ENCODE data around the gene XPNPEP1.
A peak's percentile ranks its signal among the peaks of the same experiment; 100 is the strongest.

XPNPEP1 gene

GRCh38 chr10:109956454-109957091, 33.3 kb upstream of the XPNPEP1 start:
- DNase-seq: peak; percentile 90
- Histone ChIP-seq H3K36me3 (ENCODE audit: control insufficient read depth, insufficient read depth, low read length) (no peaks in the 10 kb centered on the region), H2BK120ac (ENCODE audit: low read depth, low read length) (no peak overlapping the region), H3K9ac (ENCODE audit: low read length) (no peak overlapping the region), H4K8ac (ENCODE audit: low read depth, low read length) (no peak overlapping the region), H3K18ac (ENCODE audit: low read length) (no peak overlapping the region), H3K4me3 (ENCODE audit: low read length) (no peak overlapping the region), H3K56ac (ENCODE audit: low read length) (no peak overlapping the region), H2BK5ac (ENCODE audit: low read length) (no peak overlapping the region), H4K5ac (ENCODE audit: low read length) (no peak overlapping the region), H3K27ac (ENCODE audit: low read depth, low read length) (no peak overlapping the region), H2AK5ac (ENCODE audit: low read length) (no peak overlapping the region), H3K23ac (ENCODE audit: low read length) (no peak overlapping the region), H3K4ac (ENCODE audit: low read depth, low read length) (no peak overlapping the region), H3K27me3 (ENCODE audit: insufficient read depth, low read length, poor library complexity) (no peaks in the 10 kb centered on the region), H2BK15ac (replicated peaks; ENCODE audit: low read depth) (no peak overlapping the region), H3K79me2 (ENCODE audit: control insufficient read depth, insufficient read depth, low read length) (no peaks in the 10 kb centered on the region), H3K79me1 (ENCODE audit: low read length) (no peaks in the 10 kb centered on the region), H3K4me1 (ENCODE audit: control insufficient read depth, low read depth, low read length) (no peaks in the 10 kb centered on the region), H3K4me2 (ENCODE audit: low read length) (no peak overlapping the region)
- WGBS (ENCODE audit: extremely low coverage, insufficient coverage, low lambda C conversion rate): no CpG with 5 or more reads among the region's 2 CpGs

DNA sequence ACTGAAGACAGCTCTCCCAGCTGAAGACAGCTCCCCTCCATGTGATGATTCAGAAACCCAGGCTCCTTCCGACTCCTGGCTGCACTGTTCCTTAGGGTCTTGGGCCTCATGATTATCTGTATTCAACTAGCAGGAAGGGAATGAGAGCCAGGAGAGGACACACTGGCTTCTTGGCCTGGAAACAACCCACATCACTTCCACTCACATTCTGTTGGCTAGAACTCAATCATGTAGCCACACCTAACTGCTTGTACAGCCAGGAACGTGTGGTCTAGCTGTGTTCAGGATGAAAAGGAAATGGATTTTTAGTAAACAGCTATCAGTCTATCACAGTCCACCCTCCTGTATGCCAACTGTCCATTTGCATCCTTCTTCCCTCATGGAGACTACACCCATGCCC, 30.5 kb upstream of the XPNPEP1 start:
- Histone ChIP-seq H3K4ac (ENCODE audit: low read depth, low read length) (no peak overlapping the region), H3K4me2 (ENCODE audit: low read length) (no peak overlapping the region), H3K4me1 (ENCODE audit: control insufficient read depth, low read depth, low read length) (no peaks in the 10 kb centered on the region), H3K79me1 (ENCODE audit: low read length) (no peaks in the 10 kb centered on the region), H3K23ac (ENCODE audit: low read length) (no peak overlapping the region), H3K56ac (ENCODE audit: low read length) (no peak overlapping the region), H2AK5ac (ENCODE audit: low read length) (no peak overlapping the region), H4K8ac (ENCODE audit: low read depth, low read length) (no peak overlapping the region), H4K5ac (ENCODE audit: low read length) (no peak overlapping the region), H3K18ac (ENCODE audit: low read length) (no peak overlapping the region), H3K79me2 (ENCODE audit: control insufficient read depth, insufficient read depth, low read length) (no peaks in the 10 kb centered on the region), H2BK5ac (ENCODE audit: low read length) (no peak overlapping the region), H2BK15ac (replicated peaks; ENCODE audit: low read depth) (no peak overlapping the region), H3K4me3 (ENCODE audit: low read length) (no peak overlapping the region), H3K36me3 (ENCODE audit: control insufficient read depth, insufficient read depth, low read length) (no peaks in the 10 kb centered on the region), H3K27ac (ENCODE audit: low read depth, low read length) (no peak overlapping the region), H3K9ac (ENCODE audit: low read length) (no peak overlapping the region), H2BK120ac (ENCODE audit: low read depth, low read length) (no peak overlapping the region), H3K27me3 (ENCODE audit: insufficient read depth, low read length, poor library complexity) (no peaks in the 10 kb centered on the region)
- no peak for DNase-seq
- WGBS (ENCODE audit: extremely low coverage, insufficient coverage, low lambda C conversion rate): no CpG with 5 or more reads among the region's 2 CpGs

DNA sequence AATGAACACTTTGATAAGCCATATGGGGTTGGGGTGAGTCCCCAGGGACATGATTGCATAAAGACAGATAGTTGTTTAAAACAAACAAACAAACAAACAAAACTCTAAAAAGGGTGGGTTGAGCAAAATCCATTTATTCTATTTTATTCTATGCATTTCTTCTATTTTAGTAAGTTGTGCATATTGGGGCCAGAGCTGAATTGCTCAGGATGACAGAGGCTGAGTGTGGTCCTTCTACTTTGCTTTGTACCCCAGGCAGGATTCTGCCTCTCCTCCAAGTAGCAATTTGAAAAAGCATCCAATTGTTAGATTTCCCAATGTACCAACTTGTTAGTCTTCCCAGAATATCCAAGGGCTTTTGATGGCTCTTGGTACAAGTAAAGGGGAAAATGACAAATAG, 29.2 kb upstream of the XPNPEP1 start:
- no peak overlapping the region for H3K56ac ChIP-seq (ENCODE audit: low read length)
- no peak overlapping the region for H3K27ac ChIP-seq (ENCODE audit: low read depth, low read length)
- no peak overlapping the region for H2BK120ac ChIP-seq (ENCODE audit: low read depth, low read length)
- H3K4me2 ChIP-seq (ENCODE audit: low read length): no peak overlapping the region
- no peak overlapping the region for H2BK15ac ChIP-seq (replicated peaks; ENCODE audit: low read depth)
- no peak overlapping the region for H4K8ac ChIP-seq (ENCODE audit: low read depth, low read length)
- H3K9ac ChIP-seq (ENCODE audit: low read length): no peak overlapping the region
- H4K5ac ChIP-seq (ENCODE audit: low read length): no peak overlapping the region
- no peak for DNase-seq
- H3K79me2 ChIP-seq (ENCODE audit: control insufficient read depth, insufficient read depth, low read length): no peaks in the 10 kb centered on the region
- no peak overlapping the region for H3K4ac ChIP-seq (ENCODE audit: low read depth, low read length)
- H3K27me3 ChIP-seq (ENCODE audit: insufficient read depth, low read length, poor library complexity): no peaks in the 10 kb centered on the region
- no peak overlapping the region for H2BK5ac ChIP-seq (ENCODE audit: low read length)
- no peak overlapping the region for H3K18ac ChIP-seq (ENCODE audit: low read length)
- H3K36me3 ChIP-seq (ENCODE audit: control insufficient read depth, insufficient read depth, low read length): no peaks in the 10 kb centered on the region
- H3K4me1 ChIP-seq (ENCODE audit: control insufficient read depth, low read depth, low read length): no peaks in the 10 kb centered on the region
- no peaks in the 10 kb centered on the region for H3K79me1 ChIP-seq (ENCODE audit: low read length)
- H2AK5ac ChIP-seq (ENCODE audit: low read length): no peak overlapping the region
- H3K23ac ChIP-seq (ENCODE audit: low read length): no peak overlapping the region
- no peak overlapping the region for H3K4me3 ChIP-seq (ENCODE audit: low read length)

DNA sequence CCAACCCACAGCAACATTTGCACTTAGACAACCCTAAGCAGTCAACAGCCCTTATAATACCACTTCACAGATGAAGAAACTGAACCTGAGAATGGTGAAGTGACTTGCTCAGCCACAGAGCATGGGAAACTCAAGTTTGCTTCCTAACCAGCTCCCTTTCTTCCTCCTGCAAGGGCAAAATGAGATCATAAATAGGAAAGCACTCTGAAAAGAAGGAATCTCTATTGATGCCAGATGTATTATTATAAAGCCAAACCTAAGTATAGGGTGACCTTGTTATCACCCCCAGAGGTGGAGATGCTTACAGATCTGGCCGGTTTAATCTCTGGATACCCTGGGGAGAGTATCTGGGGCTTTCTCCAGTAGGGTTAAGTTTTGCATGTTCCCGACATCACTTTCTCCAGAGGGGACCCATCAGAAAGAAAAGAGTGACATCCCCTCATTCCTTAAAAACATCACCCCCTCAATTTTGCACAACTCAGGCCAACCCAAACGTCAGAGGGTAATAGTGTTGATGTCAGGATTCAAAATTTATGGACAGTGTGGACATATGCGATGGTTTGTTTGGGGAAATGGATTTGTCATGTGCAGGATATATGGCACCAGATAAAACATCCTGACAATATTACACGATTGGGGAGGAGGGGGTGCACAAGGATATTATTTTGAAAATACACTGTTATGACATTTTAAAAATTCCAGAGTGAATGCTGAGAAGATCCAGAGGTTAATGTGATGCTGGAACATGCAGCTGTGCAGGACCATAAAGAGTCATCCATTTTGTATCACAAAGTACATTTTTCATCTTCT, 24.0 kb upstream of the XPNPEP1 start:
- no peaks in the 10 kb centered on the region for H3K36me3 ChIP-seq (ENCODE audit: control insufficient read depth, insufficient read depth, low read length)
- no peak overlapping the region for H3K9ac ChIP-seq (ENCODE audit: low read length)
- no peak overlapping the region for H4K5ac ChIP-seq (ENCODE audit: low read length)
- H2BK15ac ChIP-seq (replicated peaks; ENCODE audit: low read depth): no peak overlapping the region
- no peak overlapping the region for H2BK120ac ChIP-seq (ENCODE audit: low read depth, low read length)
- no peak for DNase-seq
- no peaks in the 10 kb centered on the region for H3K79me2 ChIP-seq (ENCODE audit: control insufficient read depth, insufficient read depth, low read length)
- H3K56ac ChIP-seq (ENCODE audit: low read length): no peak overlapping the region
- H2AK5ac ChIP-seq (ENCODE audit: low read length): no peak overlapping the region
- H3K79me1 ChIP-seq (ENCODE audit: low read length): no peaks in the 10 kb centered on the region
- H3K27me3 ChIP-seq (ENCODE audit: insufficient read depth, low read length, poor library complexity): no peaks in the 10 kb centered on the region
- no peak overlapping the region for H2BK5ac ChIP-seq (ENCODE audit: low read length)
- H3K4me3 ChIP-seq (ENCODE audit: low read length): no peak overlapping the region
- H3K27ac ChIP-seq (ENCODE audit: low read depth, low read length): no peak overlapping the region
- H3K4me1 ChIP-seq (ENCODE audit: control insufficient read depth, low read depth, low read length): no peaks in the 10 kb centered on the region
- no peak overlapping the region for H3K4me2 ChIP-seq (ENCODE audit: low read length)
- H3K4ac ChIP-seq (ENCODE audit: low read depth, low read length): no peak overlapping the region
- H3K18ac ChIP-seq (ENCODE audit: low read length): no peak overlapping the region
- H3K23ac ChIP-seq (ENCODE audit: low read length): no peak overlapping the region
- H4K8ac ChIP-seq (ENCODE audit: low read depth, low read length): no peak overlapping the region
- WGBS (ENCODE audit: extremely low coverage, insufficient coverage, low lambda C conversion rate): no CpG with 5 or more reads among the region's 5 CpGs

GRCh38 chr10:109946680-109947079, 23.4 kb upstream of the XPNPEP1 start:
- no peak overlapping the region for H4K8ac ChIP-seq (ENCODE audit: low read depth, low read length)
- no peak for DNase-seq
- no peak overlapping the region for H3K23ac ChIP-seq (ENCODE audit: low read length)
- no peak overlapping the region for H3K4ac ChIP-seq (ENCODE audit: low read depth, low read length)
- no peak overlapping the region for H2BK15ac ChIP-seq (replicated peaks; ENCODE audit: low read depth)
- H3K27ac ChIP-seq (ENCODE audit: low read depth, low read length): no peak overlapping the region
- no peak overlapping the region for H4K5ac ChIP-seq (ENCODE audit: low read length)
- no peaks in the 10 kb centered on the region for H3K79me1 ChIP-seq (ENCODE audit: low read length)
- H3K4me3 ChIP-seq (ENCODE audit: low read length): no peak overlapping the region
- no peak overlapping the region for H3K56ac ChIP-seq (ENCODE audit: low read length)
- no peak overlapping the region for H2AK5ac ChIP-seq (ENCODE audit: low read length)
- H3K27me3 ChIP-seq (ENCODE audit: insufficient read depth, low read length, poor library complexity): no peaks in the 10 kb centered on the region
- no peaks in the 10 kb centered on the region for H3K79me2 ChIP-seq (ENCODE audit: control insufficient read depth, insufficient read depth, low read length)
- H3K4me2 ChIP-seq (ENCODE audit: low read length): no peak overlapping the region
- H2BK120ac ChIP-seq (ENCODE audit: low read depth, low read length): no peak overlapping the region
- no peak overlapping the region for H2BK5ac ChIP-seq (ENCODE audit: low read length)
- H3K9ac ChIP-seq (ENCODE audit: low read length): no peak overlapping the region
- H3K4me1 ChIP-seq (ENCODE audit: control insufficient read depth, low read depth, low read length): no peaks in the 10 kb centered on the region
- H3K18ac ChIP-seq (ENCODE audit: low read length): no peak overlapping the region
- H3K36me3 ChIP-seq (ENCODE audit: control insufficient read depth, insufficient read depth, low read length): no peaks in the 10 kb centered on the region
- no CpG with 5 or more reads among the region's 3 CpGs for WGBS (ENCODE audit: extremely low coverage, insufficient coverage, low lambda C conversion rate)
